HEK293 (cell line): ENCODE measurements around the gene DPP6.

ENCODE experiments used
- ATF2 ChIP-seq: fragments of 450-650 bp; formaldehyde crosslinking; IDR thresholded peaks from 2 replicates; pipeline ENCODE4 v1.5.1; 2016; ENCODE audit warnings: missing biosample characterization, missing genetic modification characterization, low read depth
- CTCF ChIP-seq: fragments of 450-650 bp; formaldehyde crosslinking; IDR thresholded peaks from 2 replicates; pipeline ENCODE4 v1.5.1; 2016; ENCODE audit warnings: missing biosample characterization, missing genetic modification characterization
- GLI4 ChIP-seq: fragments of 450-650 bp; formaldehyde crosslinking; IDR thresholded peaks from 2 replicates; pipeline ENCODE4 v1.5.1; 2016; ENCODE audit warnings: missing biosample characterization, missing genetic modification characterization
- ZBTB1 ChIP-seq: fragments of 450-650 bp; formaldehyde crosslinking; IDR thresholded peaks from 2 replicates; pipeline ENCODE4 v1.5.1; 2016; ENCODE audit warnings: missing biosample characterization, missing genetic modification characterization
- ZBTB26 ChIP-seq: fragments of 450-650 bp; formaldehyde crosslinking; optimal IDR thresholded peaks from 2 replicates; pipeline ENCODE3; 2016; ENCODE audit warnings: missing biosample characterization, mild to moderate bottlenecking, missing genetic modification characterization
- ZNF18 ChIP-seq: fragments of 450-650 bp; formaldehyde crosslinking; IDR thresholded peaks from 2 replicates; pipeline ENCODE4 v1.5.1; 2016; ENCODE audit warnings: missing biosample characterization, missing genetic modification characterization
- ZNF19 ChIP-seq: fragments of 450-650 bp; formaldehyde crosslinking; IDR thresholded peaks from 2 replicates; pipeline ENCODE4; 2016; ENCODE audit warnings: missing biosample characterization, missing genetic modification characterization, low read depth
- ZNF23 ChIP-seq: fragments of 450-650 bp; formaldehyde crosslinking; IDR thresholded peaks from 2 replicates; pipeline ENCODE4 v1.5.1; 2016; ENCODE audit warnings: missing biosample characterization, missing genetic modification characterization, borderline replicate concordance
- ZNF416 ChIP-seq: fragments of 450-650 bp; formaldehyde crosslinking; IDR thresholded peaks from 2 replicates; pipeline ENCODE4 v1.5.1; 2016; ENCODE audit warnings: missing biosample characterization, missing genetic modification characterization
- ZNF585B ChIP-seq: fragments of 450-650 bp; formaldehyde crosslinking; IDR thresholded peaks from 2 replicates; pipeline ENCODE4 v1.5.1; 2016; ENCODE audit warnings: missing biosample characterization, missing genetic modification characterization
- ZNF629 ChIP-seq: fragments of 450-650 bp; formaldehyde crosslinking; IDR thresholded peaks from 2 replicates; pipeline ENCODE4 v1.5.1; 2017; ENCODE audit warnings: missing biosample characterization, missing genetic modification characterization

- TF ChIP-seq ZNF19 (tag by site-specific recombination): no peak
- TF ChIP-seq ATF2 (tag by site-specific recombination): no peak
- TF ChIP-seq GLI4 (tag by site-specific recombination): no peak
- TF ChIP-seq ZNF585B: no peak
- no peak for TF ChIP-seq ZNF629 (tag by site-specific recombination)
- no peak for TF ChIP-seq ZNF23 (tag by site-specific recombination)
- no peak for TF ChIP-seq ZNF18
- TF ChIP-seq ZNF416 (tag by site-specific recombination): no peak
- no peak for TF ChIP-seq ZBTB1 (tag by site-specific recombination)
- no peak for TF ChIP-seq ZBTB26 (tag by site-specific recombination)
- no peak for TF ChIP-seq CTCF (tag by site-specific recombination)
These were observed 851.0 kb downstream of the DPP6 start for GRCh38 chr7:154903083-154903731.
